ENCODE results near the gene TDRD9.

TDRD9 gene

DNA sequence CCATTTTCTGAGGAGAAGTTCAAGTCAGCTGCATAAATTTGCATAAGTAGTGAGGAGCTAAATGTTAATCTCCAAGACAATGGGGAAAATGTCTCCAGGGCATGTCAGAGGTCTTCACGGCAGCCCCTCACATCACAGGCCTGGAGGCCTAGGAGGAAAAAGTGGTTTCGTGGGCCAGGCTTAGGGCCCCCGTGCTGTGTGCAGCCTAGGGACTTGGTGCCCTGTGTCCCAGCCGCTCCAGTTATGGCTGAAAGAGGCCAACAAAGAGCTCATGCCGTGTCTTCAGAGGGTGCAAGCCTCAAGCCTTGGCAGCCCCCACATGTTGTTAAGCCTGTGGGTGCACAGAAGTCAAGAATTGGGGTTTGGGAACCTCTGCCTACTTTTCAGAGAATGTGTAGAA is 55.9 kb downstream of the TDRD9 start:
- Histone ChIP-seq H3K4me1 (ENCODE audit: control insufficient read depth, insufficient read depth, low read length) (no peaks in the 10 kb centered on the region), H3K36me3 (ENCODE audit: control insufficient read depth, insufficient read depth, low read length) (no peaks in the 10 kb centered on the region), H3K27ac (ENCODE audit: insufficient read depth, low read depth, low read length, poor library complexity, severe bottlenecking) (no peak overlapping the region), H3K27me3 (ENCODE audit: control insufficient read depth, insufficient read depth, low read length, poor library complexity, severe bottlenecking) (no peaks in the 10 kb centered on the region), H3K4me3 (ENCODE audit: insufficient read depth, low read depth, low read length) (no peak overlapping the region), H3K9me3 (ENCODE audit: control insufficient read depth, low read length) (no peaks in the 10 kb centered on the region)
- WGBS, 2 experiments, result 91 to 93% methylated on average over 5 of the region's 5 CpGs

DNA sequence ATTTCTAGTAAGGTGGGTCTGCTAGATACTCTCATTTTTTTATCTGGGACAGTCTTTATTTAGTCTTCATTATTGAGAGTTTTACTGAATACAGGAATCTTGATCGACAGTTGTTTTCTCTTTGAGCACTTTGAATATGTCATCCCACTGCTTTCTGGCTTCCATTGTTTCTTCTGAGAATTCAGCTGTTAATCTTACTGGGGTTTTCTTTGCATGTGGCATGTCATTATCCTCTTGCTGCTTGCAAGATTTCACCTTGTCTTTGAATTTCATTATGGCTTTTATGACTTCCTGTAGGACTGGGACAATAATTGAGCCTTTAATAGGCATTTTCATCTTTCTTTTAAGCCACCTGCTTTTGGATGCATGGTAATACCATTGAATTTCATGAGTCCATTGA is 60.8 kb downstream of the TDRD9 start:
- Histone ChIP-seq H3K27ac (ENCODE audit: insufficient read depth, low read depth, low read length, poor library complexity, severe bottlenecking) (no peak overlapping the region), H3K36me3 (ENCODE audit: control insufficient read depth, insufficient read depth, low read length) (no peaks in the 10 kb centered on the region), H3K9me3 (ENCODE audit: control insufficient read depth, low read length) (no peaks in the 10 kb centered on the region), H3K4me1 (ENCODE audit: control insufficient read depth, insufficient read depth, low read length) (no peaks in the 10 kb centered on the region), H3K4me3 (ENCODE audit: insufficient read depth, low read depth, low read length) (no peak overlapping the region), H3K27me3 (ENCODE audit: control insufficient read depth, insufficient read depth, low read length, poor library complexity, severe bottlenecking) (no peaks in the 10 kb centered on the region)
- 93 to 95% methylated on average over 1 of the region's 1 CpG for WGBS, 2 experiments

- Histone ChIP-seq H3K27me3 (ENCODE audit: control insufficient read depth, insufficient read depth, low read length, poor library complexity, severe bottlenecking) (no peaks in the 10 kb centered on the region), H3K27ac (ENCODE audit: insufficient read depth, low read depth, low read length, poor library complexity, severe bottlenecking) (no peak overlapping the region), H3K9me3 (ENCODE audit: control insufficient read depth, low read length) (no peaks in the 10 kb centered on the region), H3K4me1 (ENCODE audit: control insufficient read depth, insufficient read depth, low read length) (no peaks in the 10 kb centered on the region), H3K4me3 (ENCODE audit: insufficient read depth, low read depth, low read length) (no peak overlapping the region), H3K36me3 (ENCODE audit: control insufficient read depth, insufficient read depth, low read length) (no peaks in the 10 kb centered on the region)
- 91 to 92% methylated on average over 4 of the region's 4 CpGs for whole genome bisulfite sequencing, 2 experiments
Observed at GRCh38 chr14:103989964-103990363, 61.7 kb downstream of the TDRD9 start.

DNA sequence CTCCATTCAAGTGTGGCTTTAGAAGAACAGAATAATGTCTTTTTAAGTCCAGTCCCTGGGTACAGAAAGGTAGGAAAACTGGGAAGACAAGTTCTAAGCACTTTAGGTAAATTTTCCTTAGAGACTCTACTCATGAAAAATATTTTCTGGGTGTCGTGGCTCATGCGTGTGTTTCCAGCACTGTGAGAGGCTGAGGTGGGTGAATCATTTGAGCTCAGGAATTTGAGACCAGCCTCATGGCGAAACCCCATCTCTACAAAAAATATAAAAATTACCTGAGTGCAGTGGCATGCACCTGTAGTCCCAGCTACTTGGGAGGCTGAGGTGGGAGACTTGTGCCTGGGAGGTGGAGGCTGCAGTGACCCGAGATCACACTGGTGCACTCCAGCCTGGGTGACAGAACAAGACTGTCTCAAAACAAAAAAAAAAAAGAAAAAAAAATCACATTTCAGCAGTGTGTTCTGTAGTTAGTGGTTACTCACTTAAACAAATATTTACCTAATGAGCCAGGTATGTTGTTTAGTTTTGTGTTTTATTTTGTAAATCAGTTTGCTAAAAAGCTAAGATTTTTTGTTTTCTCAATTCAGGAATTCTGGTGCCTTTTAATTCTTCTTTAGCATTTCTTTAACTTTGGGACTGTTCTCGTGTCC is 66.4 kb downstream of the TDRD9 start:
- Histone ChIP-seq H3K36me3 (ENCODE audit: control insufficient read depth, insufficient read depth, low read length) (no peaks in the 10 kb centered on the region), H3K4me3 (ENCODE audit: insufficient read depth, low read depth, low read length) (no peak overlapping the region), H3K27ac (ENCODE audit: insufficient read depth, low read depth, low read length, poor library complexity, severe bottlenecking) (no peak overlapping the region), H3K4me1 (ENCODE audit: control insufficient read depth, insufficient read depth, low read length) (no peaks in the 10 kb centered on the region), H3K27me3 (ENCODE audit: control insufficient read depth, insufficient read depth, low read length, poor library complexity, severe bottlenecking) (no peaks in the 10 kb centered on the region), H3K9me3 (ENCODE audit: control insufficient read depth, low read length) (no peaks in the 10 kb centered on the region)
- WGBS, 2 experiments, result 87 to 89% methylated on average over 5 of the region's 5 CpGs

- 84 to 87% methylated on average over 5 of the region's 5 CpGs for WGBS, 2 experiments
- H3K4me3 ChIP-seq (ENCODE audit: insufficient read depth, low read depth, low read length), result no peak overlapping the region
- no peaks in the 10 kb centered on the region for H3K9me3 ChIP-seq (ENCODE audit: control insufficient read depth, low read length)
- H3K36me3 ChIP-seq (ENCODE audit: control insufficient read depth, insufficient read depth, low read length), result no peaks in the 10 kb centered on the region
- no peaks in the 10 kb centered on the region for H3K4me1 ChIP-seq (ENCODE audit: control insufficient read depth, insufficient read depth, low read length)
- no peaks in the 10 kb centered on the region for H3K27me3 ChIP-seq (ENCODE audit: control insufficient read depth, insufficient read depth, low read length, poor library complexity, severe bottlenecking)
- H3K27ac ChIP-seq (ENCODE audit: insufficient read depth, low read depth, low read length, poor library complexity, severe bottlenecking), result no peak overlapping the region
Observed at GRCh38 chr14:103995876-103996275, 67.6 kb downstream of the TDRD9 start.

DNA sequence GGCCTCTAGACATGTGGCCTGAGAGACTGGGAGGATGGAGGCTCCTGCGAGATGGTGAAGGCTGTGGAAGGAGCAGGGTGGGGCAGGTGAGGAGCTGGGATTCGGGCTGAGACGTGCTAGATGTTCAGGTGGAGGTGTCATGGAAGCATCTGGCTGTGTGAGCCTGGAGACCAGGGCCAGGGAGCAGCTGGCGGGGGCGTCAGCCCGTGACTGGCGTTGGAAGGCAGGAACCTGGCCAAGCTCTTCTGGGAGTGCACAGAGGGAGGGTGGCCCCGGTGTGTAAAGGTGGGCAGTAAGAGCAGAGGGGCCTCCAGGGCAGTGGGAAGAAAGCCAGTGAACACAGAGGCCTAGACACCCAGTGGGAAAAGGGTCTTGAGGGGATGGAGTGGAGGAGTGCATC is 69.1 kb downstream of the TDRD9 start:
- no peak overlapping the region for H3K4me3 ChIP-seq (ENCODE audit: insufficient read depth, low read depth, low read length)
- H3K27me3 ChIP-seq (ENCODE audit: control insufficient read depth, insufficient read depth, low read length, poor library complexity, severe bottlenecking), result no peaks in the 10 kb centered on the region
- no peaks in the 10 kb centered on the region for H3K4me1 ChIP-seq (ENCODE audit: control insufficient read depth, insufficient read depth, low read length)
- no peaks in the 10 kb centered on the region for H3K9me3 ChIP-seq (ENCODE audit: control insufficient read depth, low read length)
- H3K27ac ChIP-seq (ENCODE audit: insufficient read depth, low read depth, low read length, poor library complexity, severe bottlenecking), result no peak overlapping the region
- no peaks in the 10 kb centered on the region for H3K36me3 ChIP-seq (ENCODE audit: control insufficient read depth, insufficient read depth, low read length)
- WGBS, 2 experiments, result 86 to 87% methylated on average over 8 of the region's 8 CpGs

DNA sequence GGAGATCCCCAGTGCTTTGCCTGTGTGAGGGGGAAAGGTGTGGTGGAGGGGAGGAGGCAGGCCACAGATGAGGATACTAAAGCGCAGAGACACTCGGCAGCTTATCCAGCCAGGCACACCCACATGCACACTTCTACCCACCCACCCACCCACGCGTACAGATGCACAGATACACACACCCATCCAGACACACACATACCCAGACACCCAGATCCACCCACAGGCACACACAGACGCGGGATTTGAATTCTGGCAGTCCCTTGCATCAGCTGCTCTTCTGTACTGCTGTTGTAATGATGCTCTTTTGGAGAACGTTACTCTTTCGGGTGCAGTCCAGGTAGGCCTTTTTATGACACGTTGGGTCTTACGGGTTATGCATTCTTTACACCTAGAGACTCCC is 69.8 kb downstream of the TDRD9 start:
- no peak overlapping the region for H3K4me3 ChIP-seq (ENCODE audit: insufficient read depth, low read depth, low read length)
- WGBS, 2 experiments, result 88 to 90% methylated on average over 8 to 10 of the region's 10 CpGs
- H3K27me3 ChIP-seq (ENCODE audit: control insufficient read depth, insufficient read depth, low read length, poor library complexity, severe bottlenecking), result no peaks in the 10 kb centered on the region
- H3K9me3 ChIP-seq (ENCODE audit: control insufficient read depth, low read length), result no peaks in the 10 kb centered on the region
- H3K4me1 ChIP-seq (ENCODE audit: control insufficient read depth, insufficient read depth, low read length), result no peaks in the 10 kb centered on the region
- H3K27ac ChIP-seq (ENCODE audit: insufficient read depth, low read depth, low read length, poor library complexity, severe bottlenecking), result no peak overlapping the region
- no peaks in the 10 kb centered on the region for H3K36me3 ChIP-seq (ENCODE audit: control insufficient read depth, insufficient read depth, low read length)

GRCh38 chr14:103999795-104000440 is 71.7 kb downstream of the TDRD9 start:
- 91 to 92% methylated on average over 6 to 7 of the region's 7 CpGs for WGBS, 2 experiments
- Histone ChIP-seq H3K36me3 (ENCODE audit: control insufficient read depth, insufficient read depth, low read length) (no peaks in the 10 kb centered on the region), H3K27me3 (ENCODE audit: control insufficient read depth, insufficient read depth, low read length, poor library complexity, severe bottlenecking) (no peaks in the 10 kb centered on the region), H3K27ac (ENCODE audit: insufficient read depth, low read depth, low read length, poor library complexity, severe bottlenecking) (no peak overlapping the region), H3K9me3 (ENCODE audit: control insufficient read depth, low read length) (no peaks in the 10 kb centered on the region), H3K4me3 (ENCODE audit: insufficient read depth, low read depth, low read length) (no peak overlapping the region), H3K4me1 (ENCODE audit: control insufficient read depth, insufficient read depth, low read length) (no peaks in the 10 kb centered on the region)

- Histone ChIP-seq H3K36me3 (ENCODE audit: control insufficient read depth, insufficient read depth, low read length) (no peaks in the 10 kb centered on the region), H3K9me3 (ENCODE audit: control insufficient read depth, low read length) (no peaks in the 10 kb centered on the region), H3K4me1 (ENCODE audit: control insufficient read depth, insufficient read depth, low read length) (no peaks in the 10 kb centered on the region), H3K4me3 (ENCODE audit: insufficient read depth, low read depth, low read length) (no peak overlapping the region), H3K27me3 (ENCODE audit: control insufficient read depth, insufficient read depth, low read length, poor library complexity, severe bottlenecking) (no peaks in the 10 kb centered on the region), H3K27ac (ENCODE audit: insufficient read depth, low read depth, low read length, poor library complexity, severe bottlenecking) (no peak overlapping the region)
- WGBS, 2 experiments, result 75 to 77% methylated on average over 4 of the region's 4 CpGs
Observed at GRCh38 chr14:104001003-104001402, 72.7 kb downstream of the TDRD9 start.

DNA sequence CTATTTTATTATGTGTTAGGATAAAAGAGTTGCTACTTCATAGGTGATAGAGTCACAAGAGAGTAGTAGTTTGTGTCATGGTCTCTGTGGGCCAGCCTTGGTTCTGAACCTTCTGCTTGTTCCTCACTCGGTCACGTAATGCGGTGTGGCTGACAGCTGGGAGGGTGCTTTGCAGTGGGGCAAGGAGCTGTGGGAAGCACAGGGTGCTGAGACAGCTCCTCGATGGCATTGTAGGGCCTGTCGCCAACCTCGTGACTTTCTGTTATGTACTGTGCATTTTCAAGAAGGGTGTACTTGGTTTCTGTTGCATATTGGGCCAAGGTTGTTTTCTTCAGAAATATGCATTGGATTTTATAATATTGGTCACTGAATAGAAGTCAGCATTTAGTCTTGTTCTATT is 75.4 kb downstream of the TDRD9 start:
- H3K4me1 ChIP-seq (ENCODE audit: control insufficient read depth, insufficient read depth, low read length), result no peaks in the 10 kb centered on the region
- WGBS, 2 experiments, result 88 to 93% methylated on average over 6 of the region's 6 CpGs
- no peaks in the 10 kb centered on the region for H3K27me3 ChIP-seq (ENCODE audit: control insufficient read depth, insufficient read depth, low read length, poor library complexity, severe bottlenecking)
- H3K27ac ChIP-seq (ENCODE audit: insufficient read depth, low read depth, low read length, poor library complexity, severe bottlenecking), result no peak overlapping the region
- no peak overlapping the region for H3K4me3 ChIP-seq (ENCODE audit: insufficient read depth, low read depth, low read length)
- H3K9me3 ChIP-seq (ENCODE audit: control insufficient read depth, low read length), result no peaks in the 10 kb centered on the region
- H3K36me3 ChIP-seq (ENCODE audit: control insufficient read depth, insufficient read depth, low read length), result no peaks in the 10 kb centered on the region
